ENCODE measurements around the gene C16orf54.
A peak's percentile ranks its signal among the peaks of the same experiment; 100 is the strongest.

Gene C16orf54

GRCh38 chr16:29699324-29700219 is 46.2 kb downstream of the C16orf54 start:
- H4K8ac ChIP-seq (ENCODE audit: low read depth, low read length), result no peak overlapping the region
- peaks cover 6% of the 10 kb centered on the region for H3K9me3 ChIP-seq (ENCODE audit: insufficient read depth, low read depth, low read length)
- H4K91ac ChIP-seq (ENCODE audit: low read depth, low read length), result no peak overlapping the region
- H2BK120ac ChIP-seq (ENCODE audit: insufficient read depth, low read length, poor library complexity), result no peak overlapping the region
- no peak overlapping the region for H2AK5ac ChIP-seq (ENCODE audit: low read length)
- H3K14ac ChIP-seq (ENCODE audit: low read length), result no peak overlapping the region
- H3K4me2 ChIP-seq (ENCODE audit: low read length), result no peak overlapping the region
- H3K79me1 ChIP-seq (ENCODE audit: low read length), result no peaks in the 10 kb centered on the region
- no CpG with 5 or more reads among the region's 11 CpGs for WGBS (ENCODE audit: extremely low coverage, insufficient coverage, insufficient read length)
- no peaks in the 10 kb centered on the region for H3K27me3 ChIP-seq (ENCODE audit: insufficient read depth, low read length)
- no peak overlapping the region for H3K23ac ChIP-seq (ENCODE audit: low read length)
- H3K79me2 ChIP-seq (ENCODE audit: control insufficient read depth, insufficient read depth, low read length, poor library complexity), result no peaks in the 10 kb centered on the region
- no peak overlapping the region for H3K9ac ChIP-seq (ENCODE audit: low read length)
- no peak overlapping the region for H3K18ac ChIP-seq (ENCODE audit: low read length)
- peak overlapping the region; percentile 2 for H4K12ac ChIP-seq (ENCODE audit: low read depth, low read length)
- H2AFZ ChIP-seq (ENCODE audit: insufficient read depth, low read length, poor library complexity), result no peak overlapping the region
- H3K36me3 ChIP-seq (ENCODE audit: control insufficient read depth in 1 of 2, insufficient read depth in 2 of 2, low read length in 2 of 2), result peaks cover 28 to 29% of the 10 kb centered on the region in 2 experiments
- no peak overlapping the region for H3K4ac ChIP-seq (ENCODE audit: low read depth, low read length)
- H3K4me1 ChIP-seq (ENCODE audit: control insufficient read depth in 1 of 2, insufficient read depth in 2 of 2, low read length in 2 of 2), result peaks cover 2 to 5% of the 10 kb centered on the region in 2 experiments
- no peak overlapping the region for H3K4me3 ChIP-seq (ENCODE audit: low read depth, low read length)
- no peak overlapping the region for H2BK12ac ChIP-seq (ENCODE audit: low read length)
- H3K27ac ChIP-seq (ENCODE audit: low read depth, low read length), result no peak overlapping the region
- no peak for DNase-seq
- no peak overlapping the region for H2BK5ac ChIP-seq (ENCODE audit: low read depth, low read length, poor library complexity)

- Histone ChIP-seq H3K79me2 (ENCODE audit: control insufficient read depth, insufficient read depth, low read length, poor library complexity) (no peaks in the 10 kb centered on the region), H3K79me1 (ENCODE audit: low read length) (no peaks in the 10 kb centered on the region), H3K23ac (ENCODE audit: low read length) (no peak overlapping the region), H3K27ac (ENCODE audit: low read depth, low read length) (no peak overlapping the region), H3K9ac (ENCODE audit: low read length) (no peak overlapping the region), H3K4me2 (ENCODE audit: low read length) (no peak overlapping the region), H3K27me3 (ENCODE audit: insufficient read depth, low read length) (no peaks in the 10 kb centered on the region), H3K9me3 (ENCODE audit: insufficient read depth, low read depth, low read length) (peaks cover 6% of the 10 kb centered on the region), H3K4ac (ENCODE audit: low read depth, low read length) (no peak overlapping the region), H2AFZ (ENCODE audit: insufficient read depth, low read length, poor library complexity) (no peak overlapping the region), H2BK120ac (ENCODE audit: insufficient read depth, low read length, poor library complexity) (no peak overlapping the region), H3K14ac (ENCODE audit: low read length) (no peak overlapping the region), H3K18ac (ENCODE audit: low read length) (no peak overlapping the region), H4K91ac (ENCODE audit: low read depth, low read length) (no peak overlapping the region), H2BK12ac (ENCODE audit: low read length) (no peak overlapping the region), H4K8ac (ENCODE audit: low read depth, low read length) (no peak overlapping the region), H4K12ac (ENCODE audit: low read depth, low read length) (no peak overlapping the region), H2BK5ac (ENCODE audit: low read depth, low read length, poor library complexity) (no peak overlapping the region), H2AK5ac (ENCODE audit: low read length) (no peak overlapping the region), H3K4me3 (ENCODE audit: low read depth, low read length) (no peak overlapping the region), H3K4me1 (ENCODE audit: control insufficient read depth in 1 of 2, insufficient read depth in 2 of 2, low read length in 2 of 2) (peaks cover 2 to 5% of the 10 kb centered on the region in 2 experiments), H3K36me3 (ENCODE audit: control insufficient read depth in 1 of 2, insufficient read depth in 2 of 2, low read length in 2 of 2) (peaks cover 30 to 31% of the 10 kb centered on the region in 2 experiments)
- WGBS (ENCODE audit: extremely low coverage, insufficient coverage, insufficient read length), result no CpG with 5 or more reads among the region's 17 CpGs
- no peak for DNase-seq
Measured at GRCh38 chr16:29698484-29699323, 47.1 kb downstream of the C16orf54 start.

GRCh38 chr16:29698042-29698441 is 47.7 kb downstream of the C16orf54 start:
- Histone ChIP-seq H3K14ac (ENCODE audit: low read length) (no peak overlapping the region), H3K18ac (ENCODE audit: low read length) (no peak overlapping the region), H2BK5ac (ENCODE audit: low read depth, low read length, poor library complexity) (no peak overlapping the region), H3K4me2 (ENCODE audit: low read length) (no peak overlapping the region), H3K4me1 (ENCODE audit: control insufficient read depth in 1 of 2, insufficient read depth in 2 of 2, low read length in 2 of 2) (peaks cover 2 to 5% of the 10 kb centered on the region in 2 experiments), H3K79me1 (ENCODE audit: low read length) (no peaks in the 10 kb centered on the region), H3K79me2 (ENCODE audit: control insufficient read depth, insufficient read depth, low read length, poor library complexity) (no peaks in the 10 kb centered on the region), H2AK5ac (ENCODE audit: low read length) (no peak overlapping the region), H4K12ac (ENCODE audit: low read depth, low read length) (no peak overlapping the region), H3K9ac (ENCODE audit: low read length) (no peak overlapping the region), H3K36me3 (ENCODE audit: control insufficient read depth in 1 of 2, insufficient read depth in 2 of 2, low read length in 2 of 2) (peaks cover 30 to 31% of the 10 kb centered on the region in 2 experiments), H3K27me3 (ENCODE audit: insufficient read depth, low read length) (no peaks in the 10 kb centered on the region), H2BK120ac (ENCODE audit: insufficient read depth, low read length, poor library complexity) (no peak overlapping the region), H3K4ac (ENCODE audit: low read depth, low read length) (no peak overlapping the region), H3K23ac (ENCODE audit: low read length) (no peak overlapping the region), H4K91ac (ENCODE audit: low read depth, low read length) (no peak overlapping the region), H2BK12ac (ENCODE audit: low read length) (no peak overlapping the region), H3K4me3 (ENCODE audit: low read depth, low read length) (no peak overlapping the region), H4K8ac (ENCODE audit: low read depth, low read length) (no peak overlapping the region), H3K27ac (ENCODE audit: low read depth, low read length) (no peak overlapping the region), H2AFZ (ENCODE audit: insufficient read depth, low read length, poor library complexity) (no peak overlapping the region), H3K9me3 (ENCODE audit: insufficient read depth, low read depth, low read length) (peaks cover 6% of the 10 kb centered on the region)
- WGBS (ENCODE audit: extremely low coverage, insufficient coverage, insufficient read length), result no CpG with 5 or more reads among the region's 2 CpGs
- DNase-seq, result no peak

- H3K79me2 ChIP-seq (ENCODE audit: control insufficient read depth, insufficient read depth, low read length, poor library complexity), result peaks cover 1% of the 10 kb centered on the region
- no peak overlapping the region for H4K8ac ChIP-seq (ENCODE audit: low read depth, low read length)
- no peak overlapping the region for H3K18ac ChIP-seq (ENCODE audit: low read length)
- peaks cover 6% of the 10 kb centered on the region for H3K9me3 ChIP-seq (ENCODE audit: insufficient read depth, low read depth, low read length)
- no CpG with 5 or more reads among the region's 7 CpGs for WGBS (ENCODE audit: extremely low coverage, insufficient coverage, insufficient read length)
- H3K4me3 ChIP-seq (ENCODE audit: low read depth, low read length), result no peak overlapping the region
- H2AFZ ChIP-seq (ENCODE audit: insufficient read depth, low read length, poor library complexity), result no peak overlapping the region
- H3K79me1 ChIP-seq (ENCODE audit: low read length), result no peaks in the 10 kb centered on the region
- H3K27ac ChIP-seq (ENCODE audit: low read depth, low read length), result no peak overlapping the region
- DNase-seq, result no peak
- no peak overlapping the region for H4K12ac ChIP-seq (ENCODE audit: low read depth, low read length)
- no peak overlapping the region for H3K14ac ChIP-seq (ENCODE audit: low read length)
- no peak overlapping the region for H4K91ac ChIP-seq (ENCODE audit: low read depth, low read length)
- H3K9ac ChIP-seq (ENCODE audit: low read length), result no peak overlapping the region
- no peak overlapping the region for H2BK5ac ChIP-seq (ENCODE audit: low read depth, low read length, poor library complexity)
- H2BK120ac ChIP-seq (ENCODE audit: insufficient read depth, low read length, poor library complexity), result no peak overlapping the region
- H3K4me1 ChIP-seq (ENCODE audit: control insufficient read depth in 1 of 2, insufficient read depth in 2 of 2, low read length in 2 of 2), result peaks cover 2 to 5% of the 10 kb centered on the region in 2 experiments
- H2BK12ac ChIP-seq (ENCODE audit: low read length), result no peak overlapping the region
- no peak overlapping the region for H3K23ac ChIP-seq (ENCODE audit: low read length)
- H3K27me3 ChIP-seq (ENCODE audit: insufficient read depth, low read length), result no peaks in the 10 kb centered on the region
- no peak overlapping the region for H3K4me2 ChIP-seq (ENCODE audit: low read length)
- no peak overlapping the region for H3K4ac ChIP-seq (ENCODE audit: low read depth, low read length)
- H3K36me3 ChIP-seq (ENCODE audit: control insufficient read depth in 1 of 2, insufficient read depth in 2 of 2, low read length in 2 of 2), result peaks cover 34 to 35% of the 10 kb centered on the region in 2 experiments
- no peak overlapping the region for H2AK5ac ChIP-seq (ENCODE audit: low read length)
Measured at GRCh38 chr16:29697391-29697790, 48.4 kb downstream of the C16orf54 start.
